GM11168 (cell line): ENCODE data around the gene ZNF470.

Source experiments
- in situ Hi-C: fragments of 300-500 bp; cut with MboI; formaldehyde crosslinking; loops from one replicate; pipeline ENCODE4 v1.12.0; 2022; ENCODE audit warnings: low sequenced_read_pairs; ENCODE audit not compliant: unreplicated experiment

The ZNF470 gene

DNA sequence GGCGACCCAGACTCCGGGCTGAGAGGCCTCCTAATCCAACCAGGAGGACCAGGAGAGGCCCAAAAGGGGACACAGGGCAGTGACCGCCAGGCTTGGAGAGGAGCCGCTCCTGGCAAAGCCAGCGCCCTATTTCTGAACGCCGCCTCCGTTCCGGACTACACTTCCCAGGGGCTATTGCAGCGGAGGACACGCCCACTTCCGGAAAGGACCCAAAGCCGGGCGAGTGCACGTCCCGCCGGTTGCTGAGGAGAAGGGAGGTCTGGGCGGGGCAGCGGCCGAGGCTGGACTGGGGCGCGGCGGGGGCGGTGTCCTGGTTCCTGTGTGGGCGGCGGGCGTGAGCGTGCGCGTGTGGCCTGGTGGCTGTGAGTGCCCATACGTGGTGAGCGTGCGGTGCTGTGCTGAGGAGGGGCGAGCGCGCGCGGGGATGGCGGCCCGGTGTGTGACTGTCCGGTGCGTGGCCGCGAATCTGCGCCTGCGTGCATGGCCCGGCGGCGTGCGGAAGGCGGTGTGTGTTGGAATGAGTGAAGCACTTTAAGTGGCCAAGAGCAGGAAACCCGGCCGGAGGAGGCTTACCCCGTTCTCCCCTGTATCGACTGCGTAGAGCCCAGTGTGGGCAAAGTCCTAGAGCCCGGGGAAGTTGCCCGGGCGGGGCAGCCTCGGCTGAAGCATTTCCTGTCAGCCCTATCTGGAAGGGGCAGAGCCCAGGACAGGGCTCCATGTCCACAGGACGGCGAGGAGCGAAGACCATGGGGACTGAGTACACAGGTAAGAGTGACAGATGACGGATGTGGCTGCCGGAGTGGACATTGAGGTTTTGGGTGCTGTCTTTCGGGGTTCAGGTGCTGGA is at the start of gene ZNF470:
ZNF470 (plus strand) TSS at position 195 of the 847 bp plus-strand sequence. CDS start 2,844 bp downstream, outside the sequence.
- in situ Hi-C loops = no loop called here

DNA sequence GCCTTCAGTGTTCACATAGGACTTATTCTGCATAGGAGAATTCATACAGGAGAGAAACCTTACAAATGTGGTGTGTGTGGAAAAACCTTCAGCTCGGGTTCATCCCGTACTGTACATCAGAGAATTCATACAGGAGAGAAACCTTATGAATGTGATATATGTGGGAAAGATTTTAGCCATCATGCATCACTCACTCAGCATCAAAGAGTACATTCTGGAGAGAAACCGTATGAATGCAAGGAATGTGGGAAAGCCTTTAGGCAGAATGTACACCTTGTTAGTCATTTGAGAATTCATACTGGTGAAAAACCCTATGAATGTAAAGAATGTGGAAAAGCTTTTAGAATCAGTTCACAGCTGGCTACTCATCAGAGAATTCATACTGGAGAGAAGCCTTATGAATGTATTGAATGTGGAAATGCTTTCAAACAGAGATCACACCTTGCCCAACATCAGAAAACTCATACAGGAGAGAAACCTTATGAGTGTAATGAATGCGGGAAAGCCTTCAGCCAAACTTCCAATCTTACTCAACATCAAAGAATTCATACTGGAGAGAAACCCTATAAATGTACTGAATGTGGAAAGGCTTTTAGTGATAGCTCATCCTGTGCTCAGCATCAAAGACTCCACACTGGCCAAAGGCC is 41.9 kb upstream of the ZNF470 start:
- in situ Hi-C loops = no loop called here

DNA sequence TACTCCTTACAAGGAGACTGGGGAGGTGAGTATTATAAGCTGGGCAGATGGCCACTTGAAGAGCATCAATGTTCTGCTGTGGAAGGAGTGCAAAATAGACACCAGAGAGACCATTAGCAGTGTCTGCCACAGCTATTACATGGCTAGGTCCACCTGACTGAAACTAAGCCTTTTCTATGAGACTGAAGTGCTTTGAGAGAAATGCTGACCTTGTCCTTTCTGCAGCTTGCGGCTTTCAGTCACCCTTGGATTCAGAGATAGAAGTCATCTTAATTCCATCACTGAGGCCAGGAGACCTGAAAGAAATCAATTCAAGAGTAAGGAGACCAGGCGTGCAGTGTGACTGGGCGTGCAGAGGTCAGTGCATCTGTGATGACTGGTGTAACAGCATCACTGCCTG is 29.8 kb upstream of the ZNF470 start:
- in situ Hi-C loops = no loop called here

DNA sequence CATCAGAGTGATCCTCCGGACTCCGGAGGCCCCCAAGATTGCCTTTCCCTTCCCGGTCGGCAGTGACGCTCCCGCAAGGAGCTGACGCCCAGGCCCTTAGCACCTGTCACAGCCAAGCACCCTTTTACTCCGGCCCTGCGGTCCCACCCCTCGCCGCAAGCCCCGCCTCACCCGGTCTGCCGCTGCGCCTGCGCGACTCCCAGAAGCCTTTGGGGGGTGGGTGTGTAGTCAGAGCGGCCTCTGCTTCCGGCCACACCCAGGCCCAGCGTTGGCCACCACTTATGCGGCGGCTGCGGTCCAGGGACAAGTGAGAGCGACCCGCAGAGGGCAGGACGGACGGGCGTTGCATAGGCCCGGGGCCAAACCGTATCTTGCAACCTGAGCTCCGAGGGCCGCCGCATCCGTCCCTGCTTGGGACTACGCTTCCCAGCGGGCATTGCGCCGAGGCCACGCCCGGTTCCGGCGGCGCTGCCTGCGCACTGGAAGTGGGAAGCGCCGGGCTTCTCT is 29.0 kb upstream of the ZNF470 start:
- in situ Hi-C loops = no loop called here

DNA sequence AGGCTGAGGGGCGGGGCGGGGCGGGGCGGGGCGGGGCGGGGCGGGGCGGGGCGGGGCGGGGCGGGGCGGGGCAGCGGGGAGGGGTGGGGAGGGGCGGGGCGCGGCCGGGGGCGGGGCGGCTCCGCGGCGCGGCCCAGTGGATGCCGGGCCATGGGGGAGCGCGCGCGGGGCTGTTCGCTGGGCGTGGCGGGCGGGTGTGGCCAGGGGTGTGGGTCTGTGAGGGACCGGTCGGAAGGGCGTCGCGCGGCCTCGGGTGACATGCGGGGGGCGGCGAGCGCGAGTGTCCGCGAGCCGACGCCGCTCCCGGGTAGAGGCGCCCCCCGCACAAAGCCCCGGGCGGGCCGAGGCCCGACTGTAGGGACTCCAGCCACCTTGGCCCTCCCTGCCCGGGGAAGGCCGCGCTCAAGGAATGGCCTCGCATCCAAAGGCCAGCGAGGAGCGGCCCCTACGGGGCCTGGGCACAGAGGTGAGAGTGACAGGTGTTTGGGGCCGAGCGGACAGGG is 28.5 kb upstream of the ZNF470 start, which contains the start of gene ZFP28:
ZFP28 (plus strand) TSS at position 188 of the 503 bp plus-strand sequence; CDS start at position 259, 71 bp downstream.
- in situ Hi-C loops = no loop called here

DNA sequence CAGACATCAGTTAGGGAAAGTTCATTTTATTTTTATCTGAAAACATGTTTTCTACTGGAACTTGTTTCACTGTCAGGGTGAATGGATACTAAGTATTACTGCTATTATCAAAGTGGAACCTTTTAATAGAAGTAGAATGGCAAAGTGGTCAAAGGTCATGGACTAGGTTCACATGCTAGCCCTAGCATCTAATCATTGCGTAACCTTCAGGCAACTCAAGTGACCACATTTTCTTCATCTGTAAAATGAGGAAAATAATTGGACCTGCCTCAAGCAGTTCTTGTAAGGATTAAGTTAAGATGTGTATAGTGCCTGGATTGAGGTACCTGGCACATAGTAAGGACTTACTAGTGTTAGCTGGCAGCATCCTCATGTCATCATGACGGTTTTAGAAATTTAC is 23.5 kb upstream of the ZNF470 start:
- in situ Hi-C loops = no loop called here

DNA sequence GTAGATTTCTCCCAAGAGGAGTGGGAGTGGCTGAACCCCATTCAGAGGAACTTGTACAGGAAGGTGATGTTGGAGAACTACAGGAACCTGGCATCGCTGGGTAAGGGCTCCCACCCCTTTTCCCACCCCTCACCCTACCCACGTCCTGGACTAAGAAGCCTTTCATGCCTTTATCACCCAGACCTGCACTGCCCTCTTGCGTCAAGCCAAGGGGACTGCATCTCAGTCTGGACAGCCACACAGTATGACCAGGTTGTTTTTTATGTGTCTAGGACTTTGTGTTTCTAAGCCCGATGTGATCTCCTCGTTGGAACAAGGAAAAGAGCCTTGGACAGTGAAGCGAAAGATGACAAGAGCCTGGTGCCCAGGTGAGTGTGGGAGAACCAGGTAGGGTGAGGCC is 19.7 kb upstream of the ZNF470 start:
- in situ Hi-C loops = no loop called here

DNA sequence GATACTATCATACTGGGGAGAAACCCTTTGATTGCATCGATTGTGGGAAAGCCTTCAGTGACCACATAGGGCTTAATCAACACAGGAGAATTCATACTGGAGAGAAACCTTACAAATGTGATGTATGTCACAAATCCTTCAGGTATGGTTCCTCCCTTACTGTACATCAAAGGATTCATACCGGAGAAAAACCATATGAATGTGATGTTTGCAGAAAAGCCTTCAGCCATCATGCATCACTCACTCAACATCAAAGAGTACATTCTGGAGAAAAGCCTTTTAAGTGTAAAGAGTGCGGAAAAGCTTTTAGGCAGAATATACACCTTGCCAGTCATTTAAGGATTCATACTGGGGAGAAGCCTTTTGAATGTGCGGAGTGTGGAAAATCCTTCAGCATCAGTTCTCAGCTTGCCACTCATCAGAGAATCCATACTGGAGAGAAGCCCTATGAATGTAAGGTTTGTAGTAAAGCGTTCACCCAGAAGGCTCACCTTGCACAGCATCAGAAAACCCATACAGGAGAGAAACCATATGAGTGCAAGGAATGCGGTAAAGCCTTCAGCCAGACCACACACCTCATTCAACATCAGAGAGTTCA is 12.9 kb upstream of the ZNF470 start:
- in situ Hi-C loops = no loop called here

DNA sequence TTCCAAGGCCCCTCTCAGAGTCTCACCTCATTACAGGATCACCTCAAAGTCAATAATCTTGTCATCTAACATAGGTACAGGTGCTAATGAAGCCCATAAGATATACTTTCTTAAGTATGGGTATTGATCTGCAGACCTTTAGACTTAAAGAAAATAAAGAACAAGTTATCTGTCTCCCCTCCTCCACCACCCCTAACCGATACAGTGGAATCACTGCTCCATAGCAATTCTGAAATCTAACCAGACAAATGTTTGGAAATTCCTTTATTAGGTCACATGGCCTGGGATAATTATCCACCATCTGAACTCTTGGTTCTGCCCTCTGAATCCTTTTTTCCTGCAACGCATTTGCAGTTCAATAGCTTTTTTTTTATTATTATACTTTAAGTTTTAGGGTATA is 4.5 kb upstream of the ZNF470 start:
- in situ Hi-C loops = no loop called here

DNA sequence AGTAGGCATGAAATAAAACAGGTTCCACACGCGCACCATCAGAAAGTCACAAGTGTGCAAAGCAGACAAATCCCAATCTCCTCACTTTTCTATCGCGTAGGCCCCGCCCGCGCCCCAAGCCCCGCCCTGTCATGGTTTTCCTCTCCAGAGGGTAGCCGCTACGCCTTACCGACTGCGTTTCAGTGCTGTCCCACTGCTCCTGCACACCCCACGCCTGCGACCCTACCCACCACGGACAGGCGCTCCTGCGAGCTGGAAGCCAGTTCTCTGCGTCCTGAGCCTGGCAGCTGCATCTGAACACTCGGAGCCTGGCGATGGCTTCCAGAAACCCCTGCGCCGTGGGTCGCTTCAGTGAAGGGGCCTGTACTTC is 379 bp upstream of the ZNF470 start:
- in situ Hi-C loops = no loop called here

DNA sequence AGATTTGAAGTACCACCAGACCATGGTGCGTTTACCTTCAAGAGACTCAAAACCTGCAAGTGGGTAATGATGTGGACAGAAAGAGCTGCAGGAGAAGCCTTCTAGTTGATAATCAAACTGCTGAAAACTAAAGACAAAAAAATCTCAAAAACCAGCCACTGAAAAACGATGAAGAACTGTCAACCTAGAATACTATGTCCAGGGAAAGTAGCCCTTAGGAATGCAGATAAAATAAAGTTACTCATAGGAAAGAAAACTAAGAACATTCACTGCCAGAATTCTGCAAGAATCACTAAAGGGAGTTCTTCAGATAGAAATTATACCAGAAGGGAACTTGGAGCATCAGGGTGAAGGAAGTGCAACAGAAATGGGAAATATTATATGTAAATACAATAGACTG is 5.3 kb downstream of the ZNF470 start:
- in situ Hi-C loops = no loop called here

DNA sequence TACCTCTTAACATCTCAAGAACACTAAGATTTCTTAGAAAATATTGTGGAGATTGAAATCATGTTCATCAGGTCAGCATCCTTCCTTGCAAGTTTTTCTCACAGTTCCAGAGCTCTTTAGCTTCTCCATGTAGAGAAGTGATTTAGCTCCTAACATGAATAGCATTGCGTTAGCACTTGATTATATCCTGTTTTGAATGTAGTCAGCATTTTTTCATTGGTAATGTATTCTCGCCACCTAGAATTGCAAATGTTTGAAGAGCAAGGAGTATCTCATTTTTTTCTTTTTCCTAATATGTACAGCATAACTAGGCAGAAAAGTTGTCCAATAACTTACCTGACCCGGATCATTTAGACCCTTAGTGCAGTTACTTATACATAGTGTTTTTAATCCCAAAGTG is 6.6 kb downstream of the ZNF470 start:
- in situ Hi-C loops = no loop called here

DNA sequence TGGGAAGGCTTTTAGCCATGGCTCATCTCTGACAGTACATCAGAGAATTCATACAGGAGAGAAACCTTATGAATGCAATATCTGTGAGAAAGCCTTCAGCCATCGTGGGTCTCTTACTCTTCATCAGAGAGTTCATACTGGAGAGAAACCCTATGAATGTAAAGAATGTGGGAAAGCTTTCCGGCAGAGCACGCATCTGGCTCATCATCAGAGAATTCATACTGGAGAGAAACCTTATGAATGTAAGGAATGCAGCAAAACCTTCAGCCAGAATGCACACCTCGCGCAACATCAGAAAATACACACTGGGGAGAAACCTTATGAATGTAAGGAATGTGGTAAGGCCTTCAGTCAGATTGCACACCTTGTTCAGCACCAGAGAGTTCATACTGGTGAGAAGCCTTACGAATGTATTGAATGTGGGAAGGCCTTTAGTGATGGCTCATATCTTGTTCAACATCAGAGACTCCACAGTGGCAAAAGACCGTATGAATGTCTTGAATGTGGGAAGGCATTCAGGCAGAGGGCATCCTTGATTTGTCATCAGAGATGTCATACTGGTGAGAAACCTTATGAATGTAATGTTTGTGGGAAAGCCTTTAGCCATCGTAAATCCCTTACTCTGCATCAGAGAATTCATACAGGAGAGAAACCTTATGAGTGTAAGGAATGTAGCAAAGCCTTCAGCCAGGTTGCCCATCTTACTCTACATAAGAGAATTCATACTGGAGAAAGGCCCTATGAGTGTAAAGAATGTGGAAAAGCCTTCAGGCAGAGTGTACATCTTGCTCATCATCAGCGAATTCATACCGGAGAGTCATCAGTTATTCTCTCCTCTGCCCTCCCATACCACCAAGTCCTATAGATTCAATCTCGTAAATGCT is 10.7 kb downstream of the ZNF470 start:
- in situ Hi-C loops = no loop called here

DNA sequence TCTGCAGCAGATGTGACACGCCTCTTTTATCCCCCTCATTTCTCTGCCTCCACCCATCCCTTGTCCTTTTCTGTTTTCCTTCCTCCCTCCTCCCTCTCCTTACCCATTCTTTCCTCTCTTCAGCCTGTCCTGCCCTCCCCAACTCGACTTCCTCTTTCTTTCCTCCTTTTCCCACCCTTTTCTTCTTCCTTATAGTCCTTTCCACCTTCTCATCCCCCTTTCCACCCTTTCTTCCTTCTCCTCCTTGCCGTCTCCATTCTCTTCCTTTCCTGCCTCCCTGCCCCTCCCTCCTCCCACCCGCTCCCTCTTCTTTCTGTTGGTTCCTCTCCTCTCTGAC is 27.1 kb downstream of the ZNF470 start:
- in situ Hi-C loops = no loop called here

DNA sequence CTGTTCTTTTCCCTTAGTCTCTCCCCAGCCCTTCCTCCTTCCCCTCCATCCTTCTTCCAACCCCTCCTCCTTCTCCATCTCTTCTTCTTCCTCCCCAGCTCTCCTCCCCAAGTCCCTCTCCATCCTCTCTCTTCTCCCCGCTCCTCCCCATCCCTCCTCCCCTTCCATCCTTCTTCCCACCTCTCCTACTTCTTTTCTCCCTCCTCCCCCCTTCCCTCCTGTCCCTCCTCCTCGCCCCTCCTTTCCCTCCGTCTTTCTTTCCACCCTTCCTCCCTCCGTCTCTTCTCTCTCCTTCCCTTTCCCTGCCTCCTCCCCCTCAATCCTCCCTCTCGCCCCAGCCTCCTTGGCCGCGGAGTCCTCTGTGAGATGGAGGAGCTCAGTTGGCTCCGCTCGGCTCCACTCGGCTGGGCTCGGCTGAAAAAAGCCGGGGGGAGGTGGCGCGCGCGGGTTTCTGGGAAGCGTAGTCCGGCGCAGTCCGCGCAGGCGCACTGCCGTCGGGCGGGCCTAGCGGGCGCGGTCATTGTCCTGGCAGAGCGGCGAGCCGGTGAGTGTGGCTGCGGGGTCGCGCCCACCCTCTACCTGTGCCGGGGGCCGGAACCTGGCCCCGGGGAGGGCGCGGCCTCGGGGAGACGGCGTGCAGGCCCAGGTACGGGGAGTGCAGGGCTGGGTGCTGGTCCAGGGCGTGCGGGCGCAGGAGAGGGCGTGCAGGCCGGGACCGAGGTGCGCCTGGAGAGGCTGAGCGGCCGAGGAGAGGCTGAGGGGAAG is 27.7 kb downstream of the ZNF470 start, which contains the start of gene ZNF71:
ZNF71 (plus strand) TSS at position 520 of the 765 bp plus-strand sequence. CDS start 6,257 bp downstream, outside the sequence.
- in situ Hi-C loops = no loop called here

DNA sequence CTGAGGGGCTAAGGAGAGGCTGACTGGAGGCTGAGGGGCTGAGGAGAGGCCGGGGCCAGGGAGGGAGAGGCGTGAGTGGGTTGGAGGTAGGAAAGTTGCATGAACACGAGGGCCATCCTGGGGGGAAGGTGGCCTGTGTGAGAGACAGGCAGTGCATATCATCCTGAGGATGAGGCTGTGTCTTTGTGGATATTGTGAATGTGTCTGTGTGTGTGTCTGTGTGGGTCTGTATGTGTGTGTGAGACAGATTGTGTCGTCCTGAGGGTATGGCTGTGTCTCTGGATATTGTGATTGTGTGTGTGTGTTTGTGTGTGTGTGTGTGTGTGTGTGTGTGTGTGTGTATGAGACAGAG is 28.3 kb downstream of the ZNF470 start:
- in situ Hi-C loops = no loop called here

DNA sequence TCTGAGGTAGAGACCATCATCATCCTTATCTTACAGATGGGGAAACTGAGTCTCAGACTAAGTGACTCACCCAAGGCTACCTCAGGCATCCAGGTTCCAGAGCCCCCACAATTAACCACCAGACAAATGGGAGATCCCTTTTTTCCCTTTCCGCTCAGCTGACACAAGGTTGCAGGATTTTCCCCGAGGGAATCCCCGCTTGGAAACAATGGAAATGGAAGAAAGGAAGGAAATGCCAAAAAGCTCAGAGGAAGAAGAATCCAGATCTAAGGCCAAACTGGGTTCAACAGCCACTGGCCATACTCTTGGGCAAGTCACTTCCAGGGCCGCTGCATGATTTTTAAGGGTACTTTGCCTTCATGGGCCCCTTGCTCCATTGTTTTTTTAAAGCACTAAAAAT is 29.4 kb downstream of the ZNF470 start:
- in situ Hi-C loops = no loop called here

DNA sequence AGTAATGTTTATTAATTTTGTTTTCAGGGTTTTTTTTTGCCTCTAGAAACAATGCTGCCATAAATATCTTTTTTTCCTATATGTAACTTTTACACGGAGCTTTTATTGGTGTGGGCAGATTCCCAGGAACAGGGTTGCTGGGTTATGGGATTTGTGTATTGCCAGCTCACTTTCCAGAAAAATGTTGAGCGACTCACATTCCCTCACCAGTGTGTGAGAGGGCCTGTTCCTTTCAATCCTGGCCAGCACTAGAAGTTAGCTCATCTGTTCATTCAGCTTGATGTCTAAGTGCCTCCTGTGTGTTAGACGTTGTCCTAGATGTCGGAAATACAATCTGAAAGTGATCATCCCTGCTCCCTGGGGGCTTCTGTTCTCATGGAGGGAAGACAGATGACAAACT is 30.4 kb downstream of the ZNF470 start:
- in situ Hi-C loops = no loop called here

DNA sequence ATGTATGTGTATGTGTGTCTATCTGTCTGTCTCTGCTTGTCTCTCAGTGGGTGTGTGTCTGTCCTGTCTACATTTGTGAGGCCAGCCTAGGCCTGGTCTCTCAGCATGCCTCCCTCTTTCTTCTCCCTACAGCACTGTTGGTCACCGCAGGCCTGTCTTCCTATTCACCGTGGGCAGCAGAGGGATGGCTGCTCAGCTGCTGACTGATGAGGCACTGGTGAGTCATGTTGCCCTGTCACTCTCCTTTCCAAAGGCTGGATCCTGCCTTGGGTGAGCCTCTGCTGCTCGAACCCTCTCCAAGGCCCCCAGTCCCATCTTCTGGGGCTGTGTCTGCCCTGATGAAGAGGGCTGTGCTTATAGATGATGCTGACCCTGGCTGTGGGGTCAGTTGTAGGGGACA is 34.1 kb downstream of the ZNF470 start:
- in situ Hi-C loops = no loop called here
